ENCODE data around the gene RALGPS2. TPM values are rescaled to one million over a fixed set of nuclear protein-coding genes. Genes with fewer than 3 reads are reported as not detected.

Gene RALGPS2
- total and polyA plus RNA-seq, 2 of the 13 experiments (the other 11 are each of a cell fraction or from before 2014, with no cell fraction given), result 15.6 to 36.0 TPM

DNA sequence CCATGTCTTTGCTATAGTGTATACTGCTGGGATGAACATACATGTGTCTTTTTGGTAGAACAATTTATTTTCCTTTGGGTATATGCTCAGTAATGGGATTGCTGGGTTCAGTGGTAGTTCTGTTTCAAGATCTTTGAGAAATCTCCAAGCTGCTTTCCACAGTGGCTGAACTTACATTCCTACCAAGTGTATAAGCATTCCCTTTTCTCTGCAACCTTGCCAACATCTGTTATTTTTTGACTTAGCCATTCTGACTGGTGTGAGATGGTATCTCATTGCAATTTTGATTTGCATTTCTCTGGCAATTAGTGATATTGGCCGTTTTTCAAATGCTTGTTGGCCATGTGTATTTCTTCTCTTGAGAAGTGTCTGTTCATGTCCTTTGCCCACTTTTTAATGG lies 183.3 kb downstream of the RALGPS2 start:
- in situ Hi-C loops (cut with HindIII; ENCODE audit: extremely low pct_ligation_motif_present, low pct_unique_long_range_greater_than_20kb), result no loop called here

DNA sequence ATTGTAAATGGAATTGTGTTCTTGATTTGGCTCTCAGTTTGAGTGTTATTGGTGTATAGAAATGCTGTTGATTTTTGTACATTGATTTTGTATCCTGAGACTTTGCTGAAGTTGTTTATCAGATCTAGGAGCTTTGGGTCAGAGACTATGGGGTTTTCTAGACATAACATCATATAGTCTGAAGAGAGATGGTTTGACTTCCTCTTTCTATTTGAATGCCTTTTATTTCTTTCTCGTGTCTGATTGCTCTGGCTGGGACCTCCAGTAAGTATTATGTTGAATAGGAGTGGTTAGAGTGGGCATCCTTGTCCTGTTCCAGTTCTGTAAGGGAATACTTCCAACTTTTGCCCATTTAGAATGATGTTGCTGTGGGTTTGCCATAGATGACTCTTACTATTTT lies 185.0 kb downstream of the RALGPS2 start:
- intact Hi-C loops (cut with micrococcal nuclease; ENCODE audit: unreplicated experiment), result no loop called here
- WGBS (ENCODE audit: low lambda C conversion rate), result 92% methylated on average over 1 of the region's 1 CpG
- no peak overlapping the region for H3K4me2 ChIP-seq (ENCODE audit: low read depth, low read length)
- ChIA-PET CTCF (ENCODE audit: low intra/inter-chr PET ratio, low total read pairs) (no interaction called here), POLR2A (no interaction called here)
- no peak for FAIRE-seq
- DNase-seq (ENCODE audit: low spot score), result no peak
- H3K4me3 ChIP-seq (replicated peaks in 1 of 3; ENCODE audit: insufficient read depth in 1 of 3, low read depth in 2 of 3, low read length in 3 of 3), result no peak overlapping the region
- H3K27me3 ChIP-seq (ENCODE audit: control insufficient read depth in 1 of 2, insufficient read depth in 2 of 2, low read length in 2 of 2), result no peaks in the 10 kb centered on the region
- peaks cover 2 to 4% of the 10 kb centered on the region in 2 experiments; a peak in 1 of 5 replicates for H3K36me3 ChIP-seq (replicated peaks in 1 of 2; ENCODE audit: control insufficient read depth in 1 of 2, insufficient read depth in 2 of 2, low read length in 2 of 2)
- no peak for ATAC-seq
- H3K27ac ChIP-seq (ENCODE audit: extremely low read length, insufficient read depth, low read length), result no peak overlapping the region
- in situ Hi-C loops (cut with HindIII; ENCODE audit: extremely low pct_ligation_motif_present, low pct_unique_long_range_greater_than_20kb), result no loop called here
- H3K9ac ChIP-seq (ENCODE audit: insufficient read depth, low read depth, low read length), result no peak overlapping the region
- no peak overlapping the region for H2AFZ ChIP-seq (ENCODE audit: low read length)
- peaks cover 5% of the 10 kb centered on the region for H3K4me1 ChIP-seq (ENCODE audit: insufficient read depth, low read length)
- no TSS peak for BruUV-seq (replicated peaks)
- H4K20me1 ChIP-seq (ENCODE audit: insufficient read depth, low read length), result no peaks in the 10 kb centered on the region
- H3K9me3 ChIP-seq (ENCODE audit: low read length), result no peaks in the 10 kb centered on the region
- H3K79me2 ChIP-seq (ENCODE audit: insufficient read depth, low read length), result no peaks in the 10 kb centered on the region
- no peak for TF ChIP-seq U2AF1 (optimal IDR thresholded peaks at IDR 0.05; ENCODE audit: low read depth, low read length)
- TF ChIP-seq ZNF460 (CRISPR knock-in tag; IDR thresholded peaks at IDR 0.05; ENCODE audit: borderline replicate concordance), result no peak
- TF ChIP-seq, protein P1, sequence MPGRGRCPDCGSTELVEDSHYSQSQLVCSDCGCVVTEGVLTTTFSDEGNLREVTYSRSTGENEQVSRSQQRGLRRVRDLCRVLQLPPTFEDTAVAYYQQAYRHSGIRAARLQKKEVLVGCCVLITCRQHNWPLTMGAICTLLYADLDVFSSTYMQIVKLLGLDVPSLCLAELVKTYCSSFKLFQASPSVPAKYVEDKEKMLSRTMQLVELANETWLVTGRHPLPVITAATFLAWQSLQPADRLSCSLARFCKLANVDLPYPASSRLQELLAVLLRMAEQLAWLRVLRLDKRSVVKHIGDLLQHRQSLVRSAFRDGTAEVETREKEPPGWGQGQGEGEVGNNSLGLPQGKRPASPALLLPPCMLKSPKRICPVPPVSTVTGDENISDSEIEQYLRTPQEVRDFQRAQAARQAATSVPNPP (CRISPR knock-in tag; IDR thresholded peaks at IDR 0.05), result no peak
- TF ChIP-seq, protein P2, sequence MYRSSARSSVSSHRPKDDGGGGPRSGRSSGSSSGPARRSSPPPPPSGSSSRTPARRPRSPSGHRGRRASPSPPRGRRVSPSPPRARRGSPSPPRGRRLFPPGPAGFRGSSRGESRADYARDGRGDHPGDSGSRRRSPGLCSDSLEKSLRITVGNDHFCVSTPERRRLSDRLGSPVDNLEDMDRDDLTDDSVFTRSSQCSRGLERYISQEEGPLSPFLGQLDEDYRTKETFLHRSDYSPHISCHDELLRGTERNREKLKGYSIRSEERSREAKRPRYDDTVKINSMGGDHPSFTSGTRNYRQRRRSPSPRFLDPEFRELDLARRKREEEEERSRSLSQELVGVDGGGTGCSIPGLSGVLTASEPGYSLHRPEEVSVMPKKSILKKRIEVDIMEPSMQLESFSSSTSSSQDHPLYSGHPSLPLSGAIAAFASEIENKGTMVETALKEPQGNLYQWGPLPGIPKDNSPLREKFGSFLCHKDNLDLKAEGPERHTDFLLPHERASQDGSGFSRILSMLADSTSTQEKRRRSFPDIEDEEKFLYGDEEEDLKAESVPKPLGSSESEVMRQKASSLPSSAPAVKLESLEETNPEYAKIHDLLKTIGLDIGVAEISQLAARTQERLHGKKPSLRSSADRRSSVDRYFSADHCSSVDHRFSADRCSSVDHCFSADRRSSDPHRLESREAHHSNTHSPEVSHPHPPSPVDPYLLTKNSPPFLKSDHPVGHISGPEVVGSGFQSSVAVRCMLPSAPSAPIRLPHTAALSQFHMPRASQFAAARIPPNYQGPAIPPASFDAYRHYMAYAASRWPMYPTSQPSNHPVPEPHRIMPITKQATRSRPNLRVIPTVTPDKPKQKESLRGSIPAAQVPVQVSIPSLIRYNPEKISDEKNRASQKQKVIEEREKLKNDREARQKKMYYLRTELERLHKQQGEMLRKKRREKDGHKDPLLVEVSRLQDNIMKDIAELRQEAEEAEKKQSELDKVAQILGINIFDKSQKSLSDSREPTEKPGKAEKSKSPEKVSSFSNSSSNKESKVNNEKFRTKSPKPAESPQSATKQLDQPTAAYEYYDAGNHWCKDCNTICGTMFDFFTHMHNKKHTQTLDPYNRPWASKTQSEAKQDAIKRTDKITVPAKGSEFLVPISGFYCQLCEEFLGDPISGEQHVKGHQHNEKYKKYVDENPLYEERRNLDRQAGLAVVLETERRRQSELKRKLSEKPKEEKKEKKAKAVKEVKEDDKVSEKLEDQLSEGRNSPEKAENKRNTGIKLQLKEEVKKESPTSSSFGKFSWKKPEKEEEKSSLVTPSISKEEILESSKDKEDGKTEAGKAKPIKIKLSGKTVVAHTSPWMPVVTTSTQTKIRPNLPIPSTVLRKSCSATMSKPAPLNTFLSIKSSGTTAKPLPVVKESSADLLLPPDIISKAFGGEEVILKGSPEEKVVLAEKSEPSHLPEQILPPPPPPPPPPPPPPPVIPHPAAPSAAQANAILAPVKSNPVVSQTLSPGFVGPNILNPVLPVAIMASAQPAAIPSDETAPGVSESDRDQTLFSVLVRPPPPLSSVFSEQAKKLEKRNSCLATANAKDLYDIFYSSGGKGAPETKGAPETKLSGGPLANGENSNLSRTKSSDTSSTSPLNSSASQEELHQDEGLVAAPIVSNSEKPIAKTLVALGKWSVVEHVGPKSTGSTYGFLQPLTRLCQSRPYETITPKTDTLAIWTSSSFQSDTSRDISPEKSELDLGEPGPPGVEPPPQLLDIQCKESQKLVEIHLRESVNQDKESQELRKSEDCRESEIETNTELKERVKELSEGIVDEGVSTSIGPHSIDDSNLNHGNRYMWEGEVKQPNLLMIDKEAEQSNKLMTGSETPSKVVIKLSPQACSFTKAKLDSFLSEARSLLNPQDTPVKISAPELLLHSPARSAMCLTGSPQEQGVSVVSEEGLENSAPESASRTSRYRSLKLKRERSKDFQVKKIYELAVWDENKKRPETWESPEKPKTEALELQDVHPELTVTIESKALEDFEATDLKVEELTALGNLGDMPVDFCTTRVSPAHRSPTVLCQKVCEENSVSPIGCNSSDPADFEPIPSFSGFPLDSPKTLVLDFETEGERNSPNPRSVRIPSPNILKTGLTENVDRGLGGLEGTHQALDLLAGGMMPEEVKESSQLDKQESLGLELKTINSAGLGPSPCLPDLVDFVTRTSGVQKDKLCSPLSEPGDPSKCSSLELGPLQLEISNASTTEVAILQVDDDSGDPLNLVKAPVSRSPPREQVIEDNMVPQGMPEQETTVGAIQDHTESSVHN (CRISPR knock-in tag; IDR thresholded peaks at IDR 0.05), result no peak

More for the DNA sequence above, 183.3 kb downstream of the RALGPS2 start:
- Histone ChIP-seq H2AFZ (ENCODE audit: low read length) (no peak overlapping the region), H3K36me3 (replicated peaks in 1 of 2; ENCODE audit: control insufficient read depth in 1 of 2, insufficient read depth in 2 of 2, low read length in 2 of 2) (peaks cover 2 to 4% of the 10 kb centered on the region in 2 experiments; a peak in 1 of 5 replicates), H3K79me2 (ENCODE audit: insufficient read depth, low read length) (no peaks in the 10 kb centered on the region), H3K4me2 (ENCODE audit: low read depth, low read length) (no peak overlapping the region), H3K9ac (ENCODE audit: insufficient read depth, low read depth, low read length) (no peak overlapping the region), H3K27me3 (ENCODE audit: control insufficient read depth in 1 of 2, insufficient read depth in 2 of 2, low read length in 2 of 2) (no peaks in the 10 kb centered on the region), H3K4me1 (ENCODE audit: insufficient read depth, low read length) (no peaks in the 10 kb centered on the region; the same call in 1 of the 2 replicates), H3K27ac (ENCODE audit: extremely low read length, insufficient read depth, low read length) (no peak overlapping the region), H3K4me3 (replicated peaks in 1 of 3; ENCODE audit: insufficient read depth in 1 of 3, low read depth in 2 of 3, low read length in 3 of 3) (no peak overlapping the region), H4K20me1 (ENCODE audit: insufficient read depth, low read length) (no peaks in the 10 kb centered on the region), H3K9me3 (ENCODE audit: low read length) (no peaks in the 10 kb centered on the region)
- ATAC-seq (no peak), DNase-seq (ENCODE audit: low spot score) (no peak), FAIRE-seq (no peak)
- BruUV-seq (replicated peaks), result no TSS peak
- ChIA-PET CTCF (ENCODE audit: low intra/inter-chr PET ratio, low total read pairs) (no interaction called here), POLR2A (no interaction called here)
- 88% methylated on average over 1 of the region's 1 CpG for WGBS (ENCODE audit: low lambda C conversion rate)
- intact Hi-C loops (cut with micrococcal nuclease; ENCODE audit: unreplicated experiment), result no loop called here
- TF ChIP-seq SETDB1 (CRISPR knock-in tag; IDR thresholded peaks at IDR 0.05; ENCODE audit: borderline replicate concordance), result no peak
- no peak for TF ChIP-seq NCOA2 (CRISPR knock-in tag; IDR thresholded peaks at IDR 0.05)
- no peak for TF ChIP-seq ZBTB7A (CRISPR knock-in tag; IDR thresholded peaks at IDR 0.05)
- no peak for TF ChIP-seq KDM5A (IDR thresholded peaks at IDR 0.05; ENCODE audit: borderline replicate concordance, low read length)

Measured in HepG2 (cell line).